Activated T-cell treated with anti-CD3 and anti-CD28 coated beads, Interleukin-2, amount 50 U/mL, for 1 hour (primary cell): ENCODE data around the gene ARHGEF10L.

Source experiments
- DNase-seq: peaks from one replicate; pipeline ENCODE4 v3.0.0-alpha.2; 2020

Gene ARHGEF10L

DNA sequence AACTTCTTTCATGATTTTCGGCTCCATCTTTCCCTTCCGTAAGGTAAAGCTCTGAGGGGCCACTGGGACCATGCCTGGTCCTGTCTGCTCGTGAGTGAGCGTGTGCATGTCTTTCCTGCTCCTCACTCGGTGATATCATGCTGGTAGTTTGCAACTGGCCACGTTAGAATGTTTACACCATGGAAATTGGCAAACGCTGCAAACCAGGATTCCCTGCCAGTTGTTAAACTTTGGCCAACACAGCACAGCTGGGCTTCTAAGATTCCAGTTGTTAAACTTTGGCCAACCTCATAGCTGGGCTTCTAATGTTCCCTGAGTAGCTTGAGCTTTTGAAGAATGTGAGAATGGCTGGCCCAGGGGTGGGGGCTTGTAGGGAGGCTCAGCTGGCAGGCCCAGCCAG, 147.6 kb downstream of the ARHGEF10L start:
- no peak for DNase-seq

DNA sequence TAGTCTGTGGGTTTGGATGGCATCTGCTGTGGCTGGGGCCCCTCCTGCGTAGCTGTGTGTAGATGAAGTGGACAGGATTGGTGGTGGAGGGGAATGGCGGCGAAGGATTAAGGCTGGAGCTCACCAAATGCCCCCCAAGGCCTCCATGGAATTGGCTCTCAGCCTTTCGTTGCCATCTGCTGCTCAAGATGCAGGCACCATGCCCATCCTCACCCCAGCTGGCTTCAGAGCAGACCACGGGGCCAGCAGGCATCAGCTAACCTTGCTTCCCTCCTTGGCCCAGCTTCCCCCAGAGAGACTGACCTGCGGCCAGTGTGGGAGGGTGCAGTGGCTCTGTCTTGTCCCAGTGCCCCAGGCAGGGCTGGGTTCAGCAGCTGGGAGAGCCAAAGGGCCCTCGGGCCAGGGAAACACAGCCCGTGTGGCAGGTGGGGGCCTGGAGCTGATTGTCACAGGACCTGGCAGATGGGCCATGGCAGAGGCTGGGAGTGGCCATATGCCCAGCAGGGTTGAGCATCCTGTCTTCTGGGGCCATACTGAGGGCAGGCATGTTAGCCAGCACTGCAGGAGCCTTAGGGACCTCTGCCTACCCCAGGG, 148.8 kb downstream of the ARHGEF10L start:
- no peak for DNase-seq

DNA sequence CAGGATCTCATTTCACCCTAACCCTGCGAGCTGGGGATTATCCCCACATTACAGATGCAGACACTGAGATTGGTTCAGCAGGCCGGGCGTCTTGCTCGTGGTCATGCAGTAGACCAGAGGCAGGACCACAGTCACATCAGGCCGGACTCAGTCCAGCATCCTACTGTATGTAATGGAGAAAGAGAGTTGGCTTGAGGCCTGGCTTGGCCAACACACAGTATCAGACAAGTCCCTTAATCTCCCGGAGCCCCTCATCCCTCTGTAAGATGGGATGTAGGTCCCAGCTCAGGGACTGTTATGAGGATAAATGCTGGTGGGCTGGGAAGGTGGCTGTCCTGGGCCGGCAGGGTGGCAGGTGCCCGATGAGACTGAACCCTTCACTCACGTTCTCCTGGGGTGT, 149.5 kb downstream of the ARHGEF10L start:
- DNase-seq = no peak

DNA sequence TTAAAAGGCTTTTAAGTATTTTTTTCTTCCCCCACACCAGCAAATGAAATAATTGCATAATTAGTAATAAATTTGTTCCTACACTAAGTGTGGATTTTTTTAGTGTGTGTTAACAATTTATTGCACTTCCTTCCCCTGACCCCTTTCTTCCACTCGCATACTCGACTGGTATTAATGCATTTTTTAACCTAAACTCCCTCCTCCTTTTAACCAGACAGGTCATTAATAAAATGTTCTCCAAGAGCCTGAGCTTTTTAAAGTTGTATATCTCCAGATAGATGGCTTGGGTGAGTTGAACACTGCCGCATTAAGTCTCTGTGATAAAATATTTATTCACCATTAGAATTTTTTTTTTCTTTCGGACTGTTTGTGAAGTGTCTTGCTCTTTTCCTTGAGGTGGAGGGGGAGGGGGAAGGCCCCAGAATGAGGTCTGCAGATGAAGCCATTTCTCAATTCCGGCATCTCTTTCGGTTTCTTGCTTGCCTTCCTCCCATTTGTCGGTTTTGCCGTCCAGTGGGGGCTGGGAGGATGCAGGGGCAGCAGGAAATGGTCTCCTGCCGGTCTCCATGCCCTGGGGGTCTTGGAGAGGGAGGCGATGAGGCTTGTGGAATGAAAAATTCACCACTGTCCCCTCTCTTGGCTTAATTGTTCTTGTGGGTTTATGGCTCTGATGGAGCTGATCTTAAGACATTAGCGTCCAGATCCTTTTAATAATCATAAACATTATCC, 151.6 kb downstream of the ARHGEF10L start:
- DNase-seq = no peak

DNA sequence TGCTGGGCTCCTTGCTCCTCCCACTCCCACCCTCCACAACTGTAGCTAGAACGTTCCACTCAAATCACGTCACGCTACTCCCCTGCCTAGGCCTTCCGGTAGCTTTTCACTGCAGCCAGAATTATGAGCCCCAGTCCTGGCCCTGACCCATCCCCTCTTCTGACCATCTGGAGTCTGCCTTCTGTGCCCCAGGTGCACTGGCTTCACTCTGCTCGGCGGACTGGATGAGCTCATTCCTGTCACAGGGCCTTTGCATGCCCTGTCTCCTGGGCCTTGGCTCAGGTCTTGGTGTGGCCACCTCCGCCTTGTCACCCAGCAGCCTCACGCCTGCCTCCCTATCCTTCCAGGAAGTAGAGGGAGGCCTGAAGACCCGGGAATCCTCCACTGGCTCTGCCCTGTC, 153.1 kb downstream of the ARHGEF10L start:
- DNase-seq = no peak

DNA sequence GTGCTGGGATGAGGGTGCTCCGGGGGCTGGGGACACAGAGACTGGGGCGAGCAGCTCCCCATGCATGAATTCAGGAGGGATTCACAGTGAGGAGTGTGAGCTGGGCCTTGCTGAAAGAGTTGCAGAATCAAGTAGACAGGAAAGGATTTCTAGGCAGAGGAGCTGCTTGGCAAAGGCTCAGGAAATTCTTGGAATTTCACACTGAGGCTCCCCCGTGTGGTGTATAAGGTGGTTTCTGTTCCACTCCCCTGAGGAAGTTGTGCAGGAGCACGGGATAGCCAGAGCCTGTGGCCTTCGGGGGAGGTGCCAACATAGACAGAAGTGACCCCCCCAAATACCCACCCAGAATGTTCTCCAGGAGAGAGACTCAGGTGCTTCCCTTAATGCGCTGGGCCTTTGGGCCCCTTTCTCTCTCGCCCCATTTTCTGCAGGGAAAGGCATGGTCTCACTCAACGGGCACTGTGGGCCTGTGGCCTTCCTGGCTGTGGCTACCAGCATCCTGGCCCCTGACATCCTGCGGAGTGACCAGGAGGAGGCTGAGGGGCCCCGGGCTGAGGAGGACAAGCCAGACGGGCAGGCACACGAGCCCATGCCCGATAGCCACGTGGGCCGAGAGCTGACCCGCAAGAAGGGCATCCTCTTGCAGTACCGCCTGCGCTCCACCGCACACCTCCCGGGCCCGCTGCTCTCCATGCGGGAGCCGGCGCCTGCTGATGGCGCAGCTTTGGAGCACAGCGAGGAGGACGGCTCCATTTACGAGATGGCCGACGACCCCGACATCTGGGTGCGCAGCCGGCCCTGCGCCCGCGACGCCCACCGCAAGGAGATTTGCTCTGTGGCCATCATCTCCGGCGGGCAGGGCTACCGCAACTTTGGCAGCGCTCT, 157.2 kb downstream of the ARHGEF10L start:
- no peak for DNase-seq

DNA sequence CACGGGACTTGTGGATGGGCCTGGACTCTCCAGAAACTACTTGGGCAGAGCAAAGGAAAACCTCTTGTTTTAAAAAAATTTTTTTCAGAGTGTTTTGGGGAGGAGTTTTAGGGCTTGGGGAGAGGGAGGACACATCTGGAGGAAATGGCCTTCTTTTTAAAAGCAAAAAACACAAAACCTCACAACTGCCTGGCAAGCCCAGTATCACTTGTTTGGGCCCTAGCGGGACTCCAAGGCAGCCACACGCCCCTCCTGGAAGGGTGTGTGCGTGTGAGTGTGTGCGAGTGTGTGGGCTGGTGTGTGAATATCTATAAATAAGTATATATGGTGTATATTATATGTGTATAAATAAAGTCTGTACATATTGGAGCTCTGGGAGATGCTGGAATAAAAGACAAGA, 158.0 kb downstream of the ARHGEF10L start:
- no peak for DNase-seq

DNA sequence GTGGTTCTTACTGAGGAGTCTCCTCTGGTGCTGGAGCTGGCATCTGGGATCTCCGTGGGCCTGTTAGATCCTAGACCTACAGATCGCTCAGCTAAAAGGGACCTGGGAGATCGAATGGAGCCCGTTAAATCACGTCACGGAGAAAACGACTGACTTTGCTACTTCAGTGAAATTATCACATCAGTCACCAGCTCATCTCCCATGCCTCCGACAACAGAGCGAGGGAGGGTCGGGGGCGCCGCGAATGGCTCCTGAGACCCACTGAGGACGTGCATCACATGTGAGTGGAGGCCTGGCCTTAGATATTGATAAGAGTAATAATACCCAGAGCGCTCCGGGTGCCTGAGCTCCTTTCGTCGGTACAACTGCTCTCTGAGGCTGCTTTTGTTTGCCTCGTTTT, 160.1 kb downstream of the ARHGEF10L start:
- no peak for DNase-seq

DNA sequence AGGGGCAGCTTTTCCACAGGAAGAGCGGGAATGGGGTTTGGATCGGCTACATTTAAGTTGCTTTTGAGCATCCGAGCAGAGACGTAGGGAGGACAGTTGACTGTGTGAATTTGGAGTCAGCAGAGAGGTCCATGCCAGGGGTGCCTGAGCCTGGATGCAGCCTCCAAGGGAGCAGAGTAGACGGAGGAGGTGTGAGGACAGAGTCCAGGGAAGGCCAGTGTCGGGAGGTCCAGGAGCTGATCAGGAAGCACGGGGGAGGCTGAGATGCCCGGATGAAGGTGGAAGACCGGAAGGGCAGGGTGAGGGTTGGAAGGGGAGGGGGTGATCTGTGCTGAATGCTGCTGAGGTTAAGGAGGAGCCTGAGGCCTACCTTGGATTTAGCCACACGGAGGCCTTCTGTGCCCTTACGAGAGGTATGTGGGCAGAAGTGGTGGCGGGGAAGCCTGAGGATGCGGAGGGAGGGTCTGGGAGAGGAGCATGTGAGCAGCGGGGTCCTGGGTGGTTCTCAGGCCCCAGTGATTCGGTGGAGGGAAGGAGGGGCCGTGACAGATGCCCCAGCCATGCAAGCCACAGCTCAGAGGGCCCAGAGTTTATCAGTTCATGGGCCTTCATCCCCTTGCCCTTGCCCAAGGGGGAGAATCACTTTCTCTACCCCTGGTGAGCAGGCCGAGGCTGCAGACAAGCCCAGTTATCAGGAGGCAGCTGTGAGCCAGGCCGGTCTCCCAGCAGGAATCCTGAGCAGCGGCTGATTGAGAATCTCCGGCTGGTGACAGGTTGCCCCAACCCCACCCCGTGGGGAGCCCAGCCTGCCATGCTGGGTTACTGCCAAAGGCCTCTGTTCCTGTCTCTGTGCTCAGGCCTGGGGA, 161.7 kb downstream of the ARHGEF10L start:
- DNase-seq = no peak

DNA sequence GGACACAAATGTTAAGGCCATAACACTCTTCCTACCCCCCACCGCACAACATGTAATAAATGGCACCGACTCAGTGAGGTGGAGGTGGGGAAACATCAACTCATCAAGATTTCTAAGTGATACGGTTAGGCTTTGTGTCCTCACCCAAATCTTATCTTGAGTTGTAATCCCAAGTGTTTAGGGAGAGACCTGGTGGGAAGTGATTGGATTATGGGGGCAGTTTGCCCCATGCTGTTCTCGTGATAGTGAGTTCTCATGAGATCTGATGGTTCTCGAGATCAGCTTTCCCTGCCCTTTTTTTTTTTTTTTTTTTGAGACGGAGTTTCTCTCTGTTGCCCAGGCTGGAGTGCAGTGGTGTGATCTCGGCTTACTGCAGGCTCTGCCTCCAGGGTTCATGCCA, 164.7 kb downstream of the ARHGEF10L start:
- no peak for DNase-seq

DNA sequence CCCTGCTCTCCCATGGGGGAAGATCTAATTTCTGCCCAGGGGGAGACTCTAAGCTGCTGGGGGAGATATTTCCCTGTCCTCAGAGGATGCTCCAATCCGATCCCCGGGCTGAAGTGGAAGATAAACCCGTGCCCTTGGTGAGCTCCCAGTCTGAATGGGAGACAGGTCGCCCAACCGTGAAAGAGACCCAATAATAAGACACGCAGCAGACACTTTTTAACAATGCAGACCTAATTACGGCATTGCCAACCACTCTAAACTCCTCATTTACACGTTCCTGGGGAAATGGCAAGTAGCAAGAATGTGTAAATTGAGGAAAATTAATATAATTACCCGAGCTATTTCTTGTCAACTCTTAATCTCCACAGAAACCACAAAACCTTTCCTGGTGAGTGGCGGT, 166.9 kb downstream of the ARHGEF10L start:
- no peak for DNase-seq

DNA sequence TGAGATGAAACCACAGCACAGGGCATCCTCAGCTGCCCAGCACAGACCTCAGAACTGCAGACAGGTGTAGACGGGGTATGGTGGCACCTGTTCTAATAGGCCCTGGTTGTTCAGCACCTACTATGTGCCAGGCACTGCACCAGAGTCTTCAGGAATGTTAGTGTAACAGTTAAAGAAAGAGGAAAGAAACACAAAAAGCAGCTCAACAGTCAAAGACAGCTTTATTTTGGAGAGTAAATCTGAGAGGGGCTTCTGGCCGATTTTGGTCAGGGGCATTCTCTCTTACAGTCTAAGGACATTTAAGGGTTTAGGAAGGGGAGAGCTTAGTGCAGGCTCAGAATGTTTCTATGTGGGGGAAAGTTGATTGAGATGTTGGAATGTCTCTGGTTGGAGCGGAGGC, 170.5 kb downstream of the ARHGEF10L start:
- no peak for DNase-seq

DNA sequence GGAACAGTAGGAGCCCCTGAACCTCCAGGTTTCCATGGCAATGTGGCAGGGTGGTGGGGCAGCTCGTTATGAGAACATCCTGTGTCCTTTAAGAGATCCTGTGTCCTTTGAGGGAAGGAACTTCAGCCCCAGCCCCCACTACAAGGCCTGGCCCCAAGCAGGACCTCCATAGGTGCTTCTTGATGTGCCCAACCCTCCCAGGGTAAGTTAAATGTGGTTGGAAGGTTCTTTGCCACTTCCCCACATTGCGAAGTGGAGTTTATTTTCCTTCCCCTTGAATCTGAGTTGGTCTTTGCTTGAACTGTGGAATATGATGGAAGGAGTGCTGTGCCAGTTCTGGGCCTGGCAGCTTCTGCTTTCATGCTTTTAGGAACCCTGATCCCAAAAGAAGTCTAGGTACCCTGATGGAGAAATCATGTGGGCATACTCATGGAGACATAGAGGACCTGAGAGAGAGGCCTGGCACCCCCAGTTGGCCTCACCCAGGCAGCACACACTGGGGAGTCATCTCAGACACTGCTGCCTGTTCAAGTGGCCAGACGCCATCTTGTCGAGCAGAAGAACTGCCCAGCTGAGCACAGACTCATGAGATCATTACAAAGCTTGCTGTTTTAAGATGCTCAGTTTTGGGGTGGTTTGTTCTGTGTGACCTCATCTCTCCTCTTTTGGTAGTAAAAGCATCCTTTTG, 171.5 kb downstream of the ARHGEF10L start:
- DNase-seq = no peak

DNA sequence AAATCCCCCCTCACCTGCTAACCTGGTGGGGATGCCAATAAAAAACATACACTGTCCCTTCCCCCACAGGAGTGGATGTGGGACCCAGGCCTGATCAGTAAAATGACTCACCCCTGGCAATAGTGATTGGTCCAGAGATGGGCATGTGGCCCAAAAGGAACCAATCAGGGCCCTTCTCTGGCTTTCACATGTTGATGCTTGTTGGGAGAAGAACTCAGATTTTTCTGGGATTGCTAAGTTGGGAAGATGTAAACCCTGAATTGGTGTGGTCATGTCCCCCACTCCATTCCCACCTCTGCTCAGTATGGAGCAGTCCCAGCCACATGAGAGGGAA, 172.0 kb downstream of the ARHGEF10L start:
- no peak for DNase-seq

DNA sequence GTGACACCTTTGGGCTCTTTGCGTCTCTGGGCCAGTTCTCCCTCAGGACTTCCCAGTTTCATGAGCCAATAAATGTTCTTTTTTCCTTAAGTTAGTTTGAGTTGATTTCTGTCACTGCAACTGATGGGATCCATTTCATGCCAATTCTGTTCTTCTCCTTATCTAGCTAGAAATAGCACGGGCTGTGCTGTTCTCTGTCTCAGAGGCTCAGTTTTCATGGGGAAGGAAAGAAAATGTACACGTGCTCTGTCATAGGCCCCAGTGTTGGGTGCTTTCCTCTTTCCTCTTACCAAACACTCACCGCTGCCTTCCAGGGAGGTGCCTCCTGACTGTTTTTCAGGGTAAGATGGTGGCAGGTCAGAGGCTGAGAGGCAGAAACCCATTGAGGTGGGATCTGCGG, 172.4 kb downstream of the ARHGEF10L start:
- DNase-seq = no peak

DNA sequence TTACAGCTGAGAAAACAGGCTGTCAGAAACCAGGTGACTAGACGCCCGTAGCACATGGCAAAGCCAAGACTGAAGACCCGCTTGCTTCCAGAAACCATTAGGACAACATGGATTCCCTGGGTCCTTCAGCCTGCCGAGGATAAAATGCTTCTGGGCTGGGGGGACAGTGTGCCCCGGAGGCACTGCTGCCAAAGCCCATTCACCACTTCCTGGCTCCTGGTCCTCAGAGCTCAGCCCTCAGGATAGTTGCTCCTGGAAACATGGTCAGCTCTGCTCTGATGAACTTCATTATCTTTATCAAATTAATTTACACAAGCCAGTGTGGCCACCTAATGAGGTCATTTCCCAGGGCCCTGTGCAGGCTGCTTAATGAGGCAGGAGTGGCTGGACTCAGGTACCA, 174.5 kb downstream of the ARHGEF10L start:
- no peak for DNase-seq

DNA sequence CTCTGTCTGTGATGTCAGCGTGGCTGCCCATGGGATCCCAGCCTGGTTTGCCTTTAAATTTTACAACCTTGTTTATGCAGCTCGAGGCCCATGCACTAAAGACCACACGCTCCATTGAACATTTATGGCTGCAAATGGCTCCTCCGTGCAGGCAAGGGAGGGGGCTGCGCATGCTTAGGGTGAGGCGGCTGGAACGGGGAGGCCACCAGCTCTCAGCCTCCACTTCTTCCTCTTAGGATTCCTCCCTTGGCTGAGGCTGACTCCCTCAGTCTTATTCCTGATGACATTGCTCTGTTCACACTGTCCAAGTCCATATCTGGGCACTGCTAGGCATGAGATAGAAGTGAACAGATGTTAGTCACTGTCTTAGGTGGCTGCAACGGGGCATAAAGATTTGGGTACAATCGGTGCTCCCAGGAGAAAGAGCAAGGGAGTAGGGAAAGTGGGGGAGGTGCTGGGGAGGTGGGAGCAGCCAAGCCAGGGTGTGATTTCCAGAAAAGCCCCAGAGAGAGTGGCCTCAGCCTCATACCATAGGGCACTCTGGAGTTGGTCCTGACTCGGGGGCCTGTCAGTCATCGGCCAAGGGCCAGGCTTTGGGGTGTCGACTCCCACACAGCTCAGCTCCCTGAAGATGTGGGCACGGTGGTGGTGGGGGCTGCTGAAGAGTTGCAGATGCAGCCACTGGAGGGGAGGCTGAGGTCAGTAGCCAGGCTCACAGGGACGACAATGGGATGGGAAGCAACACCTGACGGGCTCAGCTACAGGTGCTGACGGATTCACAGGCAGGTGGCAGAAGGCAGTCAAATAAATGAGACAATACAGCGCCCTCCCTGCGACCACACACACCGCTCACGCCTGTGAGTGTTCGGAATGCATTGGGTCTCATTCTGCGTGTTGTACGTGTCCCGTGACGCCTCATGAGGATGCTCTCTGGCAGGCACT, 178.4 kb downstream of the ARHGEF10L start:
- DNase-seq = no peak

DNA sequence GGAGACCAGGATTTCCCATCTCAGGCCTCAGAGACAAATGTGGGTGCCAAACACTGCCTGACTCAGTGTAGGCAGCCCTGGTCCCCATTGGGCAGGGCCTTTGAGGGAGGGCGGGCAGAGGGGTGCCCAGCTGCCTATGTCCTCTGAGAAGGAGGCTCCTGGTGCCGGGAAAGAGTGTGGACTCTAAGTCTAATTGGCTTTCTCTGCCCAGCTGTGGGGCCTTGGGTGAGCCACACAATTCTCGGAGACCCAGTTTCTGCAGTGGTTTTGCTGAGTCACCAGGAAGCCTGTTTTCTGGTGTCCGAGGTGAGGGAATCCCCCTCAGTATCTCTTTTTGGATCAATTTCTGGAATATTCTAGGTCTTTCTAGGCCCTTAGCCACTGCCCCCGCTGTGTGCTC, 180.4 kb downstream of the ARHGEF10L start:
- no peak for DNase-seq

DNA sequence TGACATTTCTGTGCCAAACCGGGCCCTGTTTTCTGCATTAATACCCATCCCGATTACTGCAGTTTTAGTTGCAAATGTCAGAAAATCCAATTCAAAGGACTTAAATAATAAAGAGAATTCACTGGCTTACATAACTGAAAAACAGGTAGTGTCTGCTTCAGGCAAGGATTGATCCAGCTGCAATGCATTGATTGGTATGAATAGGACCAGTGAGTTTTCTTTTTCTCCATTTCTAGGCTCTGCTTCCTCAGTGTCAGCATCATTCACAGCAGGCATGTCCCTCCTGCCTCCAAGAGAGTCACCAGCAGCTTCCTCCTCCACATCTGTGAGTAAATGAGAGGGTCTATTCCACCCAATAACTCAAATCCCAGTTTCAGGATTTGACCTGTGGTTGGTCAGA, 181.9 kb downstream of the ARHGEF10L start:
- no peak for DNase-seq

DNA sequence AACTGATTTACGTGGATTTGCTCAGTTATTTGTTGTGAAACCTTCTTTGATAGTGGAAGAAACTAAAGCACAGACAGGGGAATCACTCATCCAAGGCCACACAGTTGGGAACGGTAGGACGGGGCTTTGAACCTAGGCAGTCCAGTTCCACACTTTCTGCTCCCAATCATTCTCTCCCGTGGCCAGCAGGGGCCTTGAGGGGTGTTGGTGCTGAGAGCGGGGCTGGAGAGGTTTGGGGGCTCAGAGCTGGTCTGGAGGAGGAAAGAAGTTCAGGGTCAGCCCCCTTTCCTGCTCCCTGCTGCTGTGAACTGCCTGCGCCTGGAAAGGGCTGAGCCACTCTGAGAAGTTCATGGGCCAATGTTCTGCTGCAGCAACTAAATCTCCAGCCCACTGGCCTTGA, 184.2 kb downstream of the ARHGEF10L start:
- DNase-seq = no peak

DNA sequence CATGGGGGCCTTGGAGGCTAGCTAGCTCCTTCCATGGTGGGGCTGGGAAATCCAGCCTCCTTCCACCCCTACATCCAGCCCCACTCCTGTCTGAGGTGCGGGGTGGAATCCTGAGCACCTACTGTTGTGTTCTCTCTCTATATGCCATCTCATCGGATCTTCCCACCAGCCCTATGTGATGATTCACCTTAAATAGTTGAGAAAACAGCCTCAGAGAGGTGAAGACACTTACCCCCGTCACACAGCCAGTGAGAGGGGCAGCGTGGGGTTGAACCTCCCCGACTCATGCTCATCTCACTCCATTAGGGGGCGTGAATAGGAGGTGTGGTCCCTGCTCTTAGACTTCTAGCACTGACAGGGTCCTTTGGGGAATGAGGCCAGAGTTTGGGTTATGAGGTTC, 184.7 kb downstream of the ARHGEF10L start:
- DNase-seq = no peak
